K562 (cell line): ENCODE data around the gene ZNHIT3. TPM values are rescaled to one million over a fixed set of nuclear protein-coding genes. Genes with fewer than 3 reads are reported as not detected.

Experiments
- BCL6 ChIP-seq: fragments of 250-450 bp; sonication (Bioruptor Pico); IDR thresholded peaks from 2 replicates; pipeline ENCODE4 v1.4.0; 2020
- BRCA1 ChIP-seq, 2 experiments: fragments of 450-650 bp in 1 of 2; sonication (generic) in 1 of 2; formaldehyde crosslinking in 1 of 2; IDR thresholded peaks; 2 replicates each; pipeline versions ENCODE4 v1.5.0 to v1.6.1; 2017 to 2020; ENCODE audit warnings: mild to moderate bottlenecking in 1 of 2, missing genetic modification reagents in 1 of 2
- CBX2 ChIP-seq: fragments of 200-600 bp; sonication (generic); IDR thresholded peaks from one replicate; pipeline ENCODE4 v1.6.1; 2012; ENCODE audit warnings: mild to moderate bottlenecking, low read length, inconsistent platforms; ENCODE audit not compliant: insufficient read depth, poor library complexity, severe bottlenecking
- CC2D1A ChIP-seq: fragments of 450-650 bp; IDR thresholded peaks from 2 replicates; pipeline ENCODE4 v1.6.1; 2017; ENCODE audit warnings: mild to moderate bottlenecking
- COPS2 ChIP-seq: fragments of 450-650 bp; conservative IDR thresholded peaks from 2 replicates; pipeline ENCODE4 v1.6.1; 2016; ENCODE audit warnings: mild to moderate bottlenecking, moderate library complexity
- GABPB2 ChIP-seq: fragments of 250-450 bp; sonication (Bioruptor Pico); conservative IDR thresholded peaks from 2 replicates; pipeline ENCODE4 v1.5.1; 2021; ENCODE audit warnings: mild to moderate bottlenecking
- HDAC3 ChIP-seq: fragments of 450-650 bp; IDR thresholded peaks from 2 replicates; pipeline ENCODE4 v1.6.1; 2018; ENCODE audit warnings: borderline replicate concordance, mild to moderate bottlenecking, moderate library complexity; ENCODE audit not compliant: partially characterized antibody
- HEY1 ChIP-seq: fragments of 250-450 bp; sonication (Bioruptor Pico); IDR thresholded peaks from 2 replicates; pipeline ENCODE4 v1.5.0; 2020; ENCODE audit warnings: mild to moderate bottlenecking, moderate library complexity, borderline replicate concordance
- HLTF ChIP-seq: fragments of 450-650 bp; IDR thresholded peaks from 2 replicates; pipeline ENCODE4 v1.6.1; 2016
- KLF10 ChIP-seq: fragments of 250-450 bp; sonication (Bioruptor Pico); IDR thresholded peaks from 2 replicates; pipeline ENCODE4 v1.6.1; 2021; ENCODE audit warnings: matching md5 sums
- MTA2 ChIP-seq: fragments of 450-650 bp; IDR thresholded peaks from 2 replicates; pipeline ENCODE4 v1.6.1; 2016; ENCODE audit warnings: low read depth
- NCOA1 ChIP-seq: fragments of 450-650 bp; IDR thresholded peaks from 2 replicates; pipeline ENCODE4 v1.6.1; 2016; ENCODE audit warnings: low read depth
- NCOA2 ChIP-seq, 2 experiments: fragments of 450-650 bp; IDR thresholded peaks; 2 replicates each; pipeline ENCODE4 v1.6.1; 2018; ENCODE audit warnings: mild to moderate bottlenecking in 2 of 2, moderate library complexity in 1 of 2; ENCODE audit not compliant: partially characterized antibody in 2 of 2
- NR2C2 ChIP-seq, 2 experiments: fragments of 200-800 bp in 1 of 2; sonication (Bioruptor generic) in 1 of 2; sonication (generic) in 1 of 2; formaldehyde crosslinking in 1 of 2; IDR thresholded peaks; 2 replicates each; pipeline versions ENCODE4 v1.6.1 to v1.8.0; 2016 to 2022; ENCODE audit warnings: mild to moderate bottlenecking in 1 of 2, missing compliant biosample characterization in 1 of 2, missing genetic modification characterization in 1 of 2, missing genetic modification reagents in 1 of 2
- PTTG1 ChIP-seq: fragments of 450-650 bp; IDR thresholded peaks from 2 replicates; pipeline ENCODE4 v1.6.1; 2016; ENCODE audit warnings: low read depth, mild to moderate bottlenecking, missing genetic modification characterization, missing compliant biosample characterization
- RBBP5 ChIP-seq: fragments of 200-600 bp; sonication (generic); IDR thresholded peaks from 2 replicates; pipeline ENCODE4 v1.6.1; 2012; ENCODE audit warnings: borderline replicate concordance, mild to moderate bottlenecking, low read length, control low read depth, inconsistent platforms; ENCODE audit not compliant: insufficient read depth, poor library complexity, severe bottlenecking
- SAP30 ChIP-seq: fragments of 200-600 bp; sonication (generic); IDR thresholded peaks from 2 replicates; pipeline ENCODE4 v1.6.1; 2012; ENCODE audit warnings: borderline replicate concordance, low read depth, mild to moderate bottlenecking, moderate library complexity, low read length, control low read depth, inconsistent platforms; ENCODE audit not compliant: insufficient read depth, poor library complexity, severe bottlenecking
- SIN3B ChIP-seq: fragments of 450-650 bp; IDR thresholded peaks from 2 replicates; pipeline ENCODE4 v1.6.1; 2017; ENCODE audit warnings: low read depth, mild to moderate bottlenecking, moderate library complexity
- THRB ChIP-seq: fragments of 450-650 bp; formaldehyde crosslinking; conservative IDR thresholded peaks from 2 replicates; pipeline ENCODE4 v1.4.0; 2022; ENCODE audit warnings: mild to moderate bottlenecking, missing genetic modification characterization
- XRCC5 ChIP-seq: fragments of 200-400 bp; formaldehyde crosslinking; IDR thresholded peaks from 2 replicates; pipeline ENCODE4 v1.6.1; 2017; ENCODE audit warnings: low read depth, mild to moderate bottlenecking, low read length
- YY1 ChIP-seq, 3 experiments: IDR thresholded peaks; 2 replicates each; pipeline ENCODE4 v1.6.1; 2011; ENCODE audit warnings: low read length in 2 of 3, mild to moderate bottlenecking in 2 of 3, moderate library complexity in 2 of 3, borderline replicate concordance in 1 of 3, control low read depth in 1 of 3, low read depth in 1 of 3; ENCODE audit not compliant: insufficient read depth in 3 of 3, insufficient replicate concordance in 2 of 3, control insufficient read depth in 1 of 3, insufficient read length in 1 of 3; ENCODE audit errors: extremely low read depth in 1 of 3
- ZBTB43 ChIP-seq: sonication (generic); formaldehyde crosslinking; IDR thresholded peaks from 2 replicates; pipeline ENCODE4 v1.8.0; 2023; ENCODE audit warnings: mild to moderate bottlenecking, missing genetic modification reagents
- ZEB2 ChIP-seq: fragments of 450-650 bp; IDR thresholded peaks from 2 replicates; pipeline ENCODE4 v1.6.1; 2016
- ZNF23 ChIP-seq: fragments of 250-450 bp; sonication (Bioruptor Pico); IDR thresholded peaks from 2 replicates; pipeline ENCODE4 v1.4.0; 2020; ENCODE audit warnings: mild to moderate bottlenecking
- ZZZ3 ChIP-seq: fragments of 450-650 bp; IDR thresholded peaks from 2 replicates; pipeline ENCODE4 v1.6.1; 2016; ENCODE audit warnings: antibody characterized with exemption, mild to moderate bottlenecking, moderate library complexity
- polyA plus RNA-seq, 8 experiments: library from polyadenylated mRNA; depleted of rRNA in 4 of 8; stranded (reverse) in 5 of 8; unstranded in 3 of 8; fragments of >200 nt; fragmentation: Nextera tagmentation in 2 of 8; fragmentation: Illumina TruSeq in 1 of 8; extraction: Ambion mirVana in 2 of 8; extraction: Trizol in 1 of 8; gene quantifications; 2 replicates each; pipeline versions ENCODE4 v1.2.1 to v1.2.3, GENCODE V29; 2011 to 2014; ENCODE audit warnings: inconsistent platforms in 1 of 8, missing spikeins in 1 of 8
- total RNA-seq, 7 experiments: library from RNA; depleted of rRNA in 6 of 7; stranded (reverse); fragments of >200 nt in 6 of 7; fragmentation: Illumina TruSeq in 2 of 7; extraction: Trizol in 2 of 7; gene quantifications; 2 replicates each; pipeline versions ENCODE4 v1.2.1 to v1.2.3, GENCODE V29; 2011 to 2021; ENCODE audit warnings: low replicate concordance in 1 of 7

ZNHIT3 gene
- total and polyA plus RNA-seq, 9 of the 15 experiments (the other 6 are each of a cell fraction or from before 2014, with no cell fraction given) = 45.0 to 300 (median 88.4) TPM

- no peak for TF ChIP-seq HDAC3
- TF ChIP-seq ZEB2 = peak; percentile 95
- TF ChIP-seq KLF10 (CRISPR knock-in tag) = no peak
- no peak for TF ChIP-seq NCOA1
- TF ChIP-seq THRB (CRISPR knock-in tag) = 0 out of 2 replicates have a peak, but pooled peaks have one; percentile 13
- no peak for TF ChIP-seq SAP30
- no peak for TF ChIP-seq CC2D1A
- no peak for TF ChIP-seq COPS2
- TF ChIP-seq HLTF = peak; percentile 49; the same call in 1 of the 2 replicates
- no peak for TF ChIP-seq ZBTB43
- TF ChIP-seq YY1 (IDR thresholded peaks at IDR 0.05; ENCODE audit: borderline replicate concordance in 1 of 3, control insufficient read depth in 1 of 3, extremely low read depth in 1 of 3, insufficient read depth in 3 of 3, insufficient read length in 1 of 3, insufficient replicate concordance in 2 of 3, low read depth in 1 of 3, low read length in 2 of 3) = peak in 1 of 3 experiments; percentile 48
- no peak for TF ChIP-seq BCL6 (CRISPR knock-in tag)
- TF ChIP-seq RBBP5 = no peak
- no peak for TF ChIP-seq MTA2
- TF ChIP-seq NCOA2 (IDR thresholded peaks at IDR 0.05; ENCODE audit: partially characterized antibody in 2 of 2) = no peak
- TF ChIP-seq PTTG1 (tag) = no peak
- TF ChIP-seq GABPB2 (CRISPR knock-in tag) = no peak
- TF ChIP-seq NR2C2 (CRISPR knock-in tag; IDR thresholded peaks at IDR 0.05) = no peak
- no peak for TF ChIP-seq NR2C2 (tag; IDR thresholded peaks at IDR 0.05)
- TF ChIP-seq BRCA1 (IDR thresholded peaks at IDR 0.05) = no peak
- TF ChIP-seq BRCA1 (CRISPR knock-in tag; IDR thresholded peaks at IDR 0.05) = no peak
- TF ChIP-seq ZNF23 (CRISPR knock-in tag) = no peak
- no peak for TF ChIP-seq ZZZ3
- TF ChIP-seq XRCC5 = no peak; the same call in 1 of the 2 replicates
- TF ChIP-seq HEY1 (CRISPR knock-in tag) = no peak
- TF ChIP-seq CBX2 = no peak
- no peak for TF ChIP-seq SIN3B
These were observed 47.7 kb downstream of the ZNHIT3 start (continued) for GRCh38 chr17:36533935-36534839.
